CD8-positive, alpha-beta memory T cell (primary cell): ENCODE data around the gene SLC1A6. TPM values are rescaled to one million over a fixed set of nuclear protein-coding genes. Genes with fewer than 3 reads are reported as not detected.
"Not testable (repeated sequence)": the region's sequence is repeated elsewhere in the genome, so short reads cannot be mapped to it uniquely, and the experiment has no call there.

Experiments used
- CTCF ChIA-PET: fragments of 350-600 bp; sonication (Branson Sonifier 250); formaldehyde crosslinking; loops from one replicate; lab custom pipeline; 2021; ENCODE audit warnings: antibody characterized with exemption; lab: Charles Lee
- POLR2A ChIA-PET: fragments of 350-600 bp; sonication (Branson Sonifier 250); formaldehyde crosslinking; loops from one replicate; lab custom pipeline; 2021; ENCODE audit warnings: antibody characterized with exemption; lab: Charles Lee
- DNase-seq, 5 donors: peaks; one replicate each; pipeline versions ENCODE4 v3.0.0 to v3.0.0-alpha.2; 2020 to 2022; ENCODE audit warnings: mixed read lengths in 1 of 5
- H3K27ac ChIP-seq: one replicate; pipeline ENCODE4 v1.7.0; 2013; ENCODE audit warnings: low read depth, mild to moderate bottlenecking, low read length, moderate library complexity
- H3K27me3 ChIP-seq: 2 replicates; pipeline ENCODE4 v1.7.0; 2013; ENCODE audit warnings: low read length, mild to moderate bottlenecking; ENCODE audit not compliant: insufficient read depth, poor library complexity, severe bottlenecking
- H3K36me3 ChIP-seq: 2 replicates; pipeline ENCODE4 v1.7.0; 2013; ENCODE audit warnings: mild to moderate bottlenecking, low read length, moderate library complexity; ENCODE audit not compliant: insufficient read depth
- H3K4me1 ChIP-seq: 2 replicates; pipeline ENCODE4 v1.7.0; 2013; ENCODE audit warnings: mild to moderate bottlenecking, low read length, moderate library complexity; ENCODE audit not compliant: insufficient read depth
- H3K4me3 ChIP-seq: 2 replicates; pipeline ENCODE4 v1.7.0; 2013; ENCODE audit warnings: mild to moderate bottlenecking, low read length
- H3K9me3 ChIP-seq: 2 replicates; pipeline ENCODE4 v1.7.0; 2013; ENCODE audit warnings: mild to moderate bottlenecking, low read length
- H3K27ac Mint-ChIP-seq, 8 donors: one replicate each; pipeline ENCODE4 v1.8.0; 2020 to 2021; ENCODE audit warnings: mixed read lengths in 8 of 8, mild to moderate bottlenecking in 6 of 8, inconsistent platforms in 3 of 8, moderate library complexity in 3 of 8
- H3K27me3 Mint-ChIP-seq, 2 donors: one replicate each; pipeline ENCODE4 v1.8.0; 2020 to 2021; ENCODE audit warnings: mixed read lengths in 2 of 2, mild to moderate bottlenecking in 1 of 2, moderate library complexity in 1 of 2
- H3K36me3 Mint-ChIP-seq, 3 donors: one replicate each; pipeline ENCODE4 v1.8.0; 2020 to 2021; ENCODE audit warnings: mixed read lengths in 3 of 3, inconsistent platforms in 1 of 3, mild to moderate bottlenecking in 1 of 3
- H3K4me1 Mint-ChIP-seq, 3 donors: one replicate each; pipeline ENCODE4 v1.8.0; 2020 to 2021; ENCODE audit warnings: mixed read lengths in 3 of 3, inconsistent platforms in 1 of 3, mild to moderate bottlenecking in 1 of 3
- H3K4me3 Mint-ChIP-seq, 7 donors: one replicate each; pipeline ENCODE4 v1.8.0; 2020 to 2021; ENCODE audit warnings: mixed read lengths in 7 of 7, mild to moderate bottlenecking in 6 of 7, moderate library complexity in 4 of 7, inconsistent platforms in 2 of 7
- H3K9me3 Mint-ChIP-seq, 5 donors: one replicate each; pipeline ENCODE4 v1.8.0; 2020 to 2022; ENCODE audit warnings: mixed read lengths in 5 of 5, mild to moderate bottlenecking in 3 of 5, moderate library complexity in 2 of 5, inconsistent platforms in 1 of 5
- polyA plus RNA-seq: library from polyadenylated mRNA; unstranded; fragments of 300-500 nt; fragmentation: Illumina TruSeq; gene quantifications from one replicate; pipeline ENCODE4 v1.2.3, GENCODE V29; 2021
- total RNA-seq, 2 experiments: library from RNA; stranded (reverse); gene quantifications; one replicate each; pipeline ENCODE4 v1.2.3, GENCODE V29; 2021

The SLC1A6 gene
- not detected for total RNA-seq
- not detected for polyA plus RNA-seq

DNA sequence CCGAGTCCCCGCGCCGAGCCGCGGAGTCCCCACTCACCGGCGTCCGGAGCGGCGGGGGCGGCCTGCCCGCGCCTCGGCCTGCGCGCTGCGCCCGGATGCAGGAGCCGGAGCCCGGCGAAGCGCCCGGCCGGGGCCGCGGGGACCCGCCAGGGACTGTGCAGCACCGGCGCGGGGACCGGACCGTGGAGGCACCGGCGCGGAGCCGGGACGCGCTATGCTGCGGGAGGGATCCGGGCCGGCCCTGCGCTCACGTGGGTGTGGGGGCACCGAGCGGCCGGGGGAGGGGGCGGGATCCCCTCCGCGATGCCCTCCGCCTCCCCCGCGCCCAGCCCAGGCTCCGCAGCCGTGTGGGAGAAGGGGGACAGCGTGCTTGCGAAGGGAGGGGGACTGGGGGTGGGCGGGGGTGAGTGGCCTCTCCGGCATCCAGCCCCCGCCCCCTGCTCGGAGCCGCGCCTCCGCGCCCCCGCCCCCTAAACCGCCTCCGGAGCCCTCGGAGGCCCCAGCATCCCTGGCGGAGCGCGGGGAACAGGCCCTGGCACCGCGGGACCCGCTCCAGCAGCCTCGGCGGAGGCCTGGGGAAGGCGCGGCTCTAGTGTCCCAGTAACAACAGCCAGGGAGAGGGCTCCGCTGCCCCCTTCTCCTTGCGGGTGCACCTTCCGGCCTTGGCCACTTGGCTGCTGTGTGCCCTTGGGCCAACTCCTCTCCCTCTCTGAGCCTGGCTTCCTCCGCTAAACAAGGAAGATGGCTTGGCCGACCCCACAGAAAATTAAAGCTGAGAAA, at the start of gene SLC1A6:
Gene SLC1A6, minus strand, starts transcription at position 389 of the 780 bp plus-strand sequence. CDS start 6,954 bp downstream, outside the sequence.
- peaks cover 46 to 63% of the 10 kb centered on the region in 2 donors for H3K27me3 Mint-ChIP-seq

DNA sequence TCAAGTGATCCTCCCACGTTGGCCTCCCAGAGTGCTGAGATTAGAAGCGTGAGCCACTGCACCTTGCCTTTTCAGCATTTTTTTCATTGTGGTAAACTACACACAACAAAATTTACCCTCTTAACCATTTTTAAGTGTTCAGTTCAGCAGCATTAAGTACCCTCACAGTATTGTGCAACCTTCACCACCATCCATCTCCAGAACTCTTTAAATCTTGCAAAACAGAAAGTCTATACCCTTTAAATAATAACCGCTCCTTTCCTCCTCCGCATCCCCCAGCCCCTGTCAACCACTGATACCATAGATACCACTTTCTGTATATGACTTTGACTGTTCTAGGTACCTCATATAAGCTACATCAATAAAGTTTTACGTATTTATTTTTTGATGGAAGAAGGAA, 48.8 kb upstream of the SLC1A6 start:
- no peak overlapping the region for H3K27ac Mint-ChIP-seq
- peaks cover 8 to 37% of the 10 kb centered on the region in 2 donors for H3K27me3 Mint-ChIP-seq
- H3K4me1 Mint-ChIP-seq, result no peaks in the 10 kb centered on the region
- H3K27ac ChIP-seq, result no peak overlapping the region
- DNase-seq, result no peak
- no peaks in the 10 kb centered on the region for H3K36me3 Mint-ChIP-seq
- H3K4me3 Mint-ChIP-seq, result no peak overlapping the region
- H3K4me3 ChIP-seq, result no peak overlapping the region
- no peaks in the 10 kb centered on the region for H3K4me1 ChIP-seq
- H3K9me3 ChIP-seq, result no peaks in the 10 kb centered on the region
- no peaks in the 10 kb centered on the region for H3K27me3 ChIP-seq
- POLR2A ChIA-PET, result no interaction called here
- CTCF ChIA-PET, result no interaction called here
- no peaks in the 10 kb centered on the region for H3K36me3 ChIP-seq
- H3K9me3 Mint-ChIP-seq, result no peaks in the 10 kb centered on the region

More for the DNA sequence above, at the start of gene SLC1A6:
- ChIA-PET CTCF (no interaction called here), POLR2A (no interaction called here)
- H3K9me3 Mint-ChIP-seq, result peaks cover 0 to 4% (median 0%) of the 10 kb centered on the region in 5 donors
- Histone ChIP-seq H3K36me3 (no peaks in the 10 kb centered on the region), H3K4me3 (no peak within 1 kb of the TSS), H3K4me1 (no peaks in the 10 kb centered on the region), H3K9me3 (no peaks in the 10 kb centered on the region), H3K27me3 (peaks cover 32% of the 10 kb centered on the region), H3K27ac (no peak within 1 kb of the TSS)
- H3K4me1 Mint-ChIP-seq, result peaks cover 2 to 6% (median 6%) of the 10 kb centered on the region in 3 donors
- no peak for DNase-seq
- H3K4me3 Mint-ChIP-seq, result peak within 1 kb of the TSS in 1 of 7 donors; percentile 32
- peak within 1 kb of the TSS in 1 of 8 donors; percentile 10 for H3K27ac Mint-ChIP-seq
- H3K36me3 Mint-ChIP-seq, result no peaks in the 10 kb centered on the region

DNA sequence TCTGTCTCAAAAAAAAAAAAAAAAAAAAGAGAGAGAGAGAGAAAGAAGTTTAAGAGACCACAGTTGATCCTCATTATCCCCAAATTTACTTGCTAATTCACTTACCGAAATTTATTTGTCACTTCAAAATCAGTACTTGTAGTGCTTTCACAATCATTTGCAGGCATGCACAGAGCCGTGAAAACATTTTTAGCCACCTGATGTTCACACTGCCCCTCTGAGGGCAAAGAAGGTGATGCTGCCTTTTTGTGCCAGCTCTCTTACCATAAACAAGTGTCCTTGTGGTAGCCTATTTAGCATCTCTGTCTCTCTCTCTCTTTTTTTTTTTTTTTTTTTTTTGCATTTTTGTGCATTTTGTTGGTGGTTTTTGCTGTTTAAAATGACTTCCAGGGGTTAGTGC, 45.6 kb upstream of the SLC1A6 start:
- POLR2A ChIA-PET, result no interaction called here
- DNase-seq, result no peak
- no peaks in the 10 kb centered on the region for H3K36me3 ChIP-seq
- CTCF ChIA-PET, result interaction anchor here (0.7 kb wide), 1 partner anchor 1769 kb away, joined by 4 read pairs; no protein-coding TSS in a partner anchor
- Mint-ChIP-seq H3K36me3 (no peaks in the 10 kb centered on the region), H3K27ac (no peak overlapping the region), H3K9me3 (no peaks in the 10 kb centered on the region), H3K4me3 (no peak overlapping the region), H3K4me1 (no peaks in the 10 kb centered on the region), H3K27me3 (peaks cover 4 to 27% of the 10 kb centered on the region in 2 donors)
- no peaks in the 10 kb centered on the region for H3K4me1 ChIP-seq
- no peak overlapping the region for H3K4me3 ChIP-seq
- no peaks in the 10 kb centered on the region for H3K27me3 ChIP-seq
- no peaks in the 10 kb centered on the region for H3K9me3 ChIP-seq
- H3K27ac ChIP-seq, result no peak overlapping the region

DNA sequence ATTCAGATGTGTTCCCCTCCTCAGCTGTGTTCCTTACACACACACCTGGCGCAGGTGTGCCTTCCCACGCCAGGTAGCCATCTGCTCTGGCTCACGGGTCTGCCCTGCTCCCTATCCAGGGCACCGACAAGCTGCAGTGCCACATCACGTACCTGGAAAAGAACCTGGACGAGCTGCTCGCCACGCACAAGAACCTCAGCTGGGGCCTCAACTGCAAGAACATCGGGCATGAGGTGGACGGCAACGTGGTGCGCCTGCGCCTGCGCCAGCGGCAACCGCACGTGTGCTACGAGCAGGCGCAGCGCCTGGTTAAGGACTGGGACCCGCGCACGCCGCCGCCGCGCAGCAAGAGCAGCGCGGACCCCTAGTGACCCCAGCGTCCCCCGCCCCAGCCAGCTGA, 43.1 kb upstream of the SLC1A6 start:
- CTCF ChIA-PET, result no interaction called here

DNA sequence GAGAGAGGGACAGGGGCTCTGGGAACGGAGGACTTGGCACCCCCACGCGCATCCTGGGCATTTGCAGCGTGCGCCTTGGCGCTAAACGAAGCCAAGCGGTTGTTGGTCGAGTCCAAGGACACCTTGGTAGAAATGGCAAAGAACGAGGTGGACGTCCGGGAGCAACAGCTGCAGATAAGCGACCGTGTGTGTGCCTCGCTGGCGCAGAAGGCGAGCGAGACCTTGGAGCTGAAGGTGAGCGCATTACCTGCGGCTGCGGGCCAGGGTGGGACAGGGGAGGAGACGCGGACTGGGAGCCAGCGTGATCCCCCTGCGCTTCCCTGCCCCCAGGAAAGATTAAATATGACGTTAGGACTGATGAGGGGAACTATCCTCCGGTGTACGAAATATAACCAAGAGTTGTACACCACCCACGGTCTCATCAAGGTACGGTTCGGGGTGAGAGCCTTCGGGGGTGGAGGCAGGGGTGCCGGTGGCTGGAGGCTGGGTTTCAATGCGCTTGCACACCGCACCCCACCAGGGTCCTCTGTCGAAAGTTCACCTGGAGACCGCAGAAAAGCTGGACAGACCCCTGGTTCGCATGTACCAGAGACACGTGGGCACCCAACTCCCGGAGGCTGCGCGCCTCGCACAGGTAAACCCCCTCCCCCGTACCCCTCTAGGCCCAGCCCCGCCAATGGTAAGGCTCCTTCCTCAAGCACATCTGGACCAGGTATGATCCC, 41.8 kb upstream of the SLC1A6 start:
- Mint-ChIP-seq H3K27ac (no peak overlapping the region), H3K36me3 (no peaks in the 10 kb centered on the region), H3K4me1 (no peaks in the 10 kb centered on the region), H3K4me3 (no peak overlapping the region), H3K27me3 (peaks cover 13 to 30% of the 10 kb centered on the region in 2 donors), H3K9me3 (no peaks in the 10 kb centered on the region)
- no peak for DNase-seq
- ChIA-PET CTCF (no interaction called here), POLR2A (no interaction called here)
- no peak overlapping the region for H3K4me3 ChIP-seq
- no peaks in the 10 kb centered on the region for H3K9me3 ChIP-seq
- no peaks in the 10 kb centered on the region for H3K36me3 ChIP-seq
- no peak overlapping the region for H3K27ac ChIP-seq
- no peaks in the 10 kb centered on the region for H3K4me1 ChIP-seq
- H3K27me3 ChIP-seq, result no peaks in the 10 kb centered on the region

More for the DNA sequence above, 43.1 kb upstream of the SLC1A6 start:
- no peak overlapping the region for H3K27ac ChIP-seq
- H3K27ac Mint-ChIP-seq, result no peak overlapping the region
- no peak overlapping the region for H3K4me3 ChIP-seq
- H3K36me3 Mint-ChIP-seq, result no peaks in the 10 kb centered on the region
- H3K4me3 Mint-ChIP-seq, result no peak overlapping the region
- H3K36me3 ChIP-seq, result no peaks in the 10 kb centered on the region
- POLR2A ChIA-PET, result no interaction called here
- no peaks in the 10 kb centered on the region for H3K9me3 Mint-ChIP-seq
- no peak for DNase-seq
- peaks cover 5 to 28% of the 10 kb centered on the region in 2 donors for H3K27me3 Mint-ChIP-seq
- no peaks in the 10 kb centered on the region for H3K4me1 ChIP-seq
- no peaks in the 10 kb centered on the region for H3K27me3 ChIP-seq
- no peaks in the 10 kb centered on the region for H3K9me3 ChIP-seq
- no peaks in the 10 kb centered on the region for H3K4me1 Mint-ChIP-seq

DNA sequence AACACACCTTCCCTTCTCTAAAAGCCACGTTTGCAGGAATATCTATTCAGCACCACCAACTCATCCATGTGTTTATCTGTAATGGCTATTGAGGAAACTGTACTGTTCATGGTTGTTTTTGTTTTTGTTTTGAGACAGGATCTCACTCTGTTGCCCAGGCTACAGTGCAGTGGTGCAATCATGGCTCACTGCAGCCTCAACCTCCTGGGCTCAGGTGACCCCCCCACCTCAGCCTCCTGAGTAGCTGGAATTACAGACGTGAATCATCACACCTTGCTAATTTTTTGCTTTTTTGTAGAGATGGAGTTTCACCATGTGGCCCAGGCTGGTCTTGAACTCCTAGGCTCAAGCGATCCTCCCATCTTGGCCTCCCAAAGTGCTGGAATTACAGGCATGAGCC, 39.2 kb upstream of the SLC1A6 start:
- CTCF ChIA-PET, H3K4me3 Mint-ChIP-seq, H3K9me3 Mint-ChIP-seq: not testable (repeated sequence)

DNA sequence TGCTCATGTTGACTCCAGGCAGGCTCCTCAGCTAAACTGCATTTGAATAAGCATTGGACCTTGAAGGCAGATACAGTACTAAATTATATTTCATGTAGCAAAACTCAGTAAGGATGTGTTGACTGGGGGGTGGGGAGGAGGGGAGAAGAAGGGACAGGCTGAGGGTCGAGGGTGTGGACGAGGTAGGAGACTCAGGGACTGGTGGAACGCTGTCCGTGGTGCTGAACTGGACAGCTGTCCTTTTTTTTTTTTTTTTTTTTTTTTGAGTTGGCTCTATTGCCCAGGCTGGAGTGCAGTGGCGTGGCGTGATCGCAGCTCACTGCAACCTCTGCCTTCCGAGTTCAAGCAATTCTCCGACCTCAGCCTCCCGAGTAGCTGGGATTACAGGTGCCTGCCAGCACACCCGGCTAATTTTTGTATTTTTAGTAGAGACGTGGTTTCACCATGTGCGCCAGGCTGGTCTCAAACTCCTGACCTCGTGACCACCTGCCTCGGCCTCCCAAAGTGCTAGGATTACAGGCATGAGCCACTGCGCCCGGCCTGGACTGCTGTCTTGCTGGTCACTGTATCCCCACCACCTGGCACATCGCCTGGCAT, 36.4 kb upstream of the SLC1A6 start:
- no peaks in the 10 kb centered on the region for H3K4me1 Mint-ChIP-seq
- H3K4me3 ChIP-seq, result no peak overlapping the region
- no peak overlapping the region for H3K27ac ChIP-seq
- DNase-seq, result no peak
- CTCF ChIA-PET, result no interaction called here
- H3K9me3 Mint-ChIP-seq, result peaks cover 0 to 2% (median 0%) of the 10 kb centered on the region in 5 donors
- H3K27ac Mint-ChIP-seq, result no peak overlapping the region
- H3K36me3 ChIP-seq, result no peaks in the 10 kb centered on the region
- H3K36me3 Mint-ChIP-seq, result no peaks in the 10 kb centered on the region
- H3K4me1 ChIP-seq, result no peaks in the 10 kb centered on the region
- H3K9me3 ChIP-seq, result no peaks in the 10 kb centered on the region
- H3K27me3 ChIP-seq, result no peaks in the 10 kb centered on the region
- no peak overlapping the region for H3K4me3 Mint-ChIP-seq
- peaks cover 21 to 48% of the 10 kb centered on the region in 2 donors for H3K27me3 Mint-ChIP-seq
- POLR2A ChIA-PET, result no interaction called here

More for the DNA sequence above, 39.2 kb upstream of the SLC1A6 start:
- H3K36me3 ChIP-seq, H3K27me3 ChIP-seq, H3K36me3 Mint-ChIP-seq, POLR2A ChIA-PET, H3K4me1 Mint-ChIP-seq, H3K4me1 ChIP-seq, H3K27ac ChIP-seq, H3K4me3 ChIP-seq, DNase-seq, H3K9me3 ChIP-seq: not testable (repeated sequence)
- H3K27me3 Mint-ChIP-seq, result peaks cover 16 to 38% of the 10 kb centered on the region in 2 donors
- H3K27ac Mint-ChIP-seq, result peak overlapping the region in 1 of 8 donors; percentile 1

DNA sequence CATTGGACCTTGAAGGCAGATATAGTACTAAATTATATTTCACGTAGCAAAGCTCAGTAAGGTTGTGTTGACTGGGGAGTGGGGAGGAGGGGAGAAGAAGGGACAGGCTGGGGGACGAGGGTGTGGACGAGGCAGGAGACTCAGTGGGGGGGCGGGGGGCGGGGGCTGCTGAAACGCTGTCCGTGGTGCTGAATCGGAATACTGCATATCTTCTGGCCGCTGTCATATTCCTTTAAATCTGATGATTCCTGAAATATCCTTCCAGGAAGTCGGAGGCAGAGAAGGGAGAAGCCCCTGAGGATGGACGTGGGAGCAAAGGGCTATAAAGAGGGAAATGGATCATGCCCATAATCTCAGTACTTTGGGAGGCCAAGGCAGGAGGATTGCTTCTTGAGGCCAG, 34.9 kb upstream of the SLC1A6 start:
- H3K4me3 ChIP-seq, result no peak overlapping the region
- Mint-ChIP-seq H3K9me3 (peaks cover 0 to 2% (median 0%) of the 10 kb centered on the region in 5 donors), H3K4me3 (no peak overlapping the region), H3K27me3 (peaks cover 26 to 58% of the 10 kb centered on the region in 2 donors), H3K4me1 (no peaks in the 10 kb centered on the region), H3K27ac (no peak overlapping the region), H3K36me3 (no peaks in the 10 kb centered on the region)
- POLR2A ChIA-PET, result no interaction called here
- CTCF ChIA-PET, result no interaction called here
- H3K36me3 ChIP-seq, result no peaks in the 10 kb centered on the region
- H3K9me3 ChIP-seq, result no peaks in the 10 kb centered on the region
- no peaks in the 10 kb centered on the region for H3K4me1 ChIP-seq
- H3K27ac ChIP-seq, result no peak overlapping the region
- H3K27me3 ChIP-seq, result no peaks in the 10 kb centered on the region
- no peak for DNase-seq
